H4 (cell line): Measurements from ENCODE around the gene MEF2D. TPM values are rescaled to one million over a fixed set of nuclear protein-coding genes. Genes with fewer than 3 reads are reported as not detected.

Experiments used
- DNase-seq: peaks from one replicate; pipeline ENCODE4 v3.0.0-alpha.2; 2015; ENCODE audit warnings: low spot score
- total RNA-seq: library from RNA; depleted of rRNA; stranded (reverse); fragments of >200 nt; shearing (Covaris generic); gene quantifications from 2 replicates; pipeline ENCODE4 v1.2.3, GENCODE V29; 2014

The MEF2D gene
- total RNA-seq, 1 experiment from 2014 or later = 7.9 TPM

- no peak for DNase-seq
Measured at GRCh38 chr1:156444407-156445001, 56.1 kb downstream of the MEF2D start.

DNA sequence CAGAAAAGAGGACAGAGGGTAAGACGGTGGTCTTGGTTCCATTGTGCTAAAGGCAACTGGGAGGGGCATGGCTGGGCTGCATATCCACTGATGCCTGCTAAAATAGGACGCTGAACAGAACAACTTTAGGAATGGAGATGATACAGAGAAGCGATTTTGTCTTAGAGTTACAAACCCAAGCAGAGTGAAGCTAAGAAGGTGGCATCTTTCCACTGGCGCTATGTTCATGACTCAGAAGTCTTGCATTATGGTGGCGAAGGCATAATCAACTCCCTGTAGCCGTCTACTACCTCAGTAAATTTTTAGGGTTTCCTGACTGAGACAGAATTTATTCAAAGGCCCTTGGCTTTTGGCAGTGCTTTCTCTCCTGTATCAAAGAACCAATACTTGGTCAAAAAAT lies 57.3 kb downstream of the MEF2D start:
- DNase-seq = no peak

DNA sequence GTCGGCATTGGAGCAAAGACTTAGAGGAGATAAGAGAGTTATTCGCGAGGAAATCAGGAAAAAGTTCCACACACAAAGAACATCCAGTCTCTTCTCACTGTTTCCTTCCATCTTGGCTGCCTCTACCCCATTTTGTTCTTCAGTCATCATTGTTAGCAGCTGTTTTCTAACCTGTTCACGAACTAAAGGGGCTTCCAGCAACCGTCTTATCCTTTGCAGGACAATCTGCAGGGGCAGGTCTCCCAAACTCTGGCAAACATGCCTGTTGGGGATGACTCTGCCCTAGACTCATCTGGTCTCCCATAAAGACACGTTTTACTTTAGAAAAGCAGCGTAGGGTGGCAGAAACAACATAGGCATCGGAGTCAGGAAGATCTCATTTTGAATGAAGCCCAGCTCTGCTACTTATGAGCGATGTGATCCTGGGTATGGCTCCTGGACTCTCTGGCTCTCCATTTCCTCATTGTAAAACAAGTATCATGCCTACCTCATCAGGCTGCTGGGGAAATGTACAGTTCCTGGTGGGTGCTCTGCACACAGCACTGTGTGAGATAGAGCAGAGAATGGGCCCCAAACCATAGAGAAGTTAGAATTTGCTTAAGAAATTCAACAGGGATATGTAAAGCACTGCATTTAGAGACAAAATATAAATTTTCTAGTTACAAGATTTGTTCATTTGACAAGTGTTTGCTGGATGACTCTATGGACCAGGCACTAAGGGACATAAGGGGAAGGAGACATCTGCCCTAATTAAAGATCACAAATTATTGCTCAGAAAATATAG lies 59.7 kb downstream of the MEF2D start:
- no peak for DNase-seq

DNA sequence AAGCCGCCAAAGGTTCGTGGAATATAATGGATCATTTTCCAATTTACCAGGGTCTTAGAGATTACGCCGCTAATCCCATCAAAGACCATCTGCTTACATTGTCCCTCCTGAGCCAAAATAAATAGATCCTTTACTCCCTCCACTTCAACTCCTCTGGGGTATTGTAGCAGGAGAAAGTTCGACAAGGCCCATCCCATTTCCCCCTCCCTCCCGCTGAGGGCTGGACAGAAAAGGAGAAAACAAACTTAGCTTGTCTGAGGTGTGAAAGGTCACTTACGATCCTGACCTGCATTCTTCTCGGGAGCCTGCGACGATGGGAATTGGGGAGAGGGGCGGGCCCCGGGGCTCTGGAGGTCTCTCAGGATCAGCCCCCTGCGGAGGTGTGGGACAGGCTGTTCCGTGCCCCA lies 60.8 kb downstream of the MEF2D start:
- no peak for DNase-seq

- DNase-seq = no peak
Measured at GRCh38 chr1:156439036-156439776, 61.4 kb downstream of the MEF2D start.

- DNase-seq = no peak
Measured at GRCh38 chr1:156438278-156438987, 62.1 kb downstream of the MEF2D start.

- DNase-seq = no peak
Measured at GRCh38 chr1:156437037-156437867, 63.3 kb downstream of the MEF2D start.

GRCh38 chr1:156436141-156437036 lies 64.2 kb downstream of the MEF2D start:
- DNase-seq = no peak

- DNase-seq = no peak
Measured at GRCh38 chr1:156435545-156436140, 64.9 kb downstream of the MEF2D start.

DNA sequence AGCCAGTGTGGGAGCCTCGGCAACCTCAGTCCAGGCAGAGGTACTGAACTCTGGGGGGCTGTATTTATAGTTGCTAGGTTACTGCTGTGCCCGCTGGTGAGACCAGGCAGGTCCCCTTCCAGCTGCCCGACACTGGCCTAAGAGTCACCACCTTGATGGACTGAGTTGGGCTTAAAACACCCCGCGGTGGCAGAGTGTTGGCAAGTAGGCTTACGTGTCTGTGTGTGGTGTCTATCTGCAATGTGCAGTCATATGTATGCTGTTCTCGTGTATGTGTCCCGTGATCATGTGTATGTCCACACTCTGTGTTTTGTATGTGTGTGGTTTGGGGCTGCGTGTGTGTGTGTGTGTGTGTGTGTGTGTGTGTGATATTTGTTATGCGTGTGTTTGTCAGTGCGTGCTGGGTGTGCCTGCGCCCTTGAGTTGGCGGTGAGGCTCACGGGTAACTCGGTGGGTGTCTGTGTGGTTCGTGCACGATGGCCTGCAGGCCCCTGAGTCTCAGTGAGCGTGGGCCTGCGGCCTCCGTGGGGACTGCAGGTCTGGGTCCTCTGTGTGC lies 65.5 kb downstream of the MEF2D start:
- no peak for DNase-seq

DNA sequence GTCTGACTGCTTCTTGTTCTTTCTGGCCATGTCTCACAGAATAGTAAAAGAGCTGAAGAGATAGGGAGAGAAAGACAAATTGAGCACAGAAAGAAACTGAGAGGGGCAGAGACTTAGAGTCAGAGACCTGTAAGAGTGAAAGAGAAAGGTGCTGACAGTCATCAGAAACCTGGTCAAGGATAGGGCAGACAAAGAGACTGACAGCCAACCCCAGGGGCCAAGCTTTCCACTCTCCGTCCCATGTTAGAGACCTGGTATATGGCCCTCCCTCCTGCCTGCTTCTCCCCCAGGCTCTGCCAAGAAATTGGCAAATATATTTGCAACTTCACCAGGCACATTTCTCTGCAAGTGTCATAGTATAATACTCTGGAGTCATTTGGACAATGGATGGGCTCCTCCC lies 67.0 kb downstream of the MEF2D start:
- DNase-seq = no peak

DNA sequence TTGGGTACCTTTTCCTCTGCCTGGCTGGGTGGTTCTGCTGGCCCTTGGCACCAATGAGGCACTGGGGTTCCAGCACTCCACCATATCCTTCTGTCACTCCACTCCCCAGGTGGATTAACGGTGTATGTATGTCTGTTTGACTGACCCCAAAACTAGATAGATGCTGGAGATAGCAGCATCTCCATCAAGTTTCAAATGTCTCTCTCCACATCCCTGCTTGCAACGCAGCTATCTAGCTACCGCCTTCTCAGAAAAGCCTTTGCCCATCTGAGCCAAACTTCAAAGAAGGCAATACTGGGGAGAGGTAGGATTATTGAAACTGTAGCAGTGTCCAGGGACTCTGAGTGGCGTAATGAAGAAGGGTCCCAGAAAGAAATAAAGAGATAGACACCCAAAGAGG lies 67.5 kb downstream of the MEF2D start:
- no peak for DNase-seq

GRCh38 chr1:156432669-156433018 lies 67.9 kb downstream of the MEF2D start:
- no peak for DNase-seq

- no peak for DNase-seq
Measured at GRCh38 chr1:156431769-156432668, 68.6 kb downstream of the MEF2D start.

DNA sequence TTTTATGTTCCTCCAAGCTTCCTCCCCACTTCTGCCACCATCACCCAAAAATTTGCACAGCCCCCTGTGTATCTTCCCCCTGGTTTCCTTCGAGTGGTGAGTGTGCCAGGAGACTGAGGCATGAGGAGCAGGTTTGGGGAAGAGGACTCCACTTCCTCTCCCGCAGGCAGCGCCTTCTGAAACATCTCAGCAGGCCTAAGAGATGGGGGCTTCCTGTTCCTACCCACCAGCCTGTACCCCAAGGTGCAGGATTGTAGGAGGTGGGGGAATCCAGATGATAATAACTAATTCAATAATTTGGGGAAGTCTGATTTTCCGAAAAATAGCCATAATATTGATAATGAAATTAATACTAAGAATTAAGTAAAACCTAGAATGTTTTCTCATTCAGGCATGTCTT lies 69.2 kb downstream of the MEF2D start:
- DNase-seq = no peak

DNA sequence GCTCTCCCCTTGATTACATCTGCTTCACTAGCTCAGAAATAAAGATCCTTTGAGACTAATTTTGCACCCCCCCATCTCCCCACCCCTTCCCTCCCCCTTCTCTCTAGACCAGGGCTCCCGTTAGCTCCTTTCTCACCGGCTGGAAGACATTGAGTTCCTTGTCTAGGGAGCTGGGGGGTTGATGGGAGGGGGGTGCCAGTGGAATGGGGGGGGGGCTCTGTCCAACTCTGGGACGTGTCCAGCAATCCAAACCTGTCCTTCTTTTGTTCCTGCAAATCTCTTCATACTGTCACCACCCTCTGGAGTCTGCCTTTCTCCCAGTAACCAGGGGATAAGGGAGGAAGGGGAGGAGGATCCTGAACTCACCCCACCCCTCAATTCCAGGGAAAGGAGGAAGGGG lies 69.7 kb downstream of the MEF2D start:
- DNase-seq = no peak

DNA sequence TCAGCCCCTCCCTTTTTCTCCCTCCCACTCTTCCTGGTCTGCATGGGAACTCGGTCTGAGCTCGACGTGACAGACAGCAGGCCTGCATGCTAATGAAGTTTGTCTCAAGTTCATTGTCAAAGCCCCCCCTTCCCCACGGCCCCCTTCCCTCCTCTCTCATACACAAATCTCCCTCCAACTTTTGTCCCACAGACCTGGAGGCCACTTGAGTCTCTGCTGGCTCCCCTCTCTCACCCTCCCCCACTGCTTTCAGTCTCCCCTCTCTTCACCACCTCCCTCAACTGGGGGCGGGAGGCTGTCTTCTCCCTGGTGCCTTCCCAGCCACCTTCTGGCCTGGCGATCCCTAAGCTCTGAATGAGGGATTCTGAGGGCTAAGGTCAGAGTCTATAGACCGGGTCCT lies 70.3 kb downstream of the MEF2D start:
- no peak for DNase-seq

GRCh38 chr1:156429313-156430060 lies 71.1 kb downstream of the MEF2D start:
- DNase-seq = no peak
